H1 (cell line): Measurements from ENCODE around the gene RPTOR. TPM values are rescaled to one million over a fixed set of nuclear protein-coding genes. Genes with fewer than 3 reads are reported as not detected.

Experiments
- CEBPB ChIP-seq: IDR thresholded peaks from 2 replicates; pipeline ENCODE4 v1.6.1; 2012; ENCODE audit warnings: low read depth, low read length
- HDAC2 ChIP-seq, 2 experiments: fragments of 300-600 bp in 1 of 2; sonication (generic) in 1 of 2; IDR thresholded peaks; 2 replicates each; pipeline ENCODE4 v1.6.1; 2011 to 2012; ENCODE audit warnings: low read depth in 2 of 2, low read length in 2 of 2, mild to moderate bottlenecking in 2 of 2, moderate library complexity in 2 of 2, borderline replicate concordance in 1 of 2, inconsistent platforms in 1 of 2
- polyA plus RNA-seq, 7 experiments: library from polyadenylated mRNA; depleted of rRNA in 3 of 7; stranded (reverse) in 5 of 7; unstranded in 2 of 7; fragments of >200 nt in 5 of 7; fragments of 200-250 nt in 2 of 7; gene quantifications; 1 replicate in 5 of 7; 2 replicates in 1 of 7; 4 replicates in 1 of 7; pipeline versions ENCODE4 v1.2.1 to v1.2.3, GENCODE V29; 2011 to 2013; ENCODE audit warnings: missing spikeins in 2 of 7, mixed read lengths in 2 of 7
- total RNA-seq: library from RNA; stranded (reverse); fragmentation: NEBNext Ultra II Directional; extraction: Animal tissue kit (Norgen Biotek cat#: 25700); gene quantifications from 2 replicates; pipeline ENCODE4 v1.2.1, GENCODE V29; 2021

RPTOR gene
- total and polyA plus RNA-seq, 2 of the 8 experiments (the other 6 are each of a cell fraction or from before 2014, with no cell fraction given): 6.9 to 28.7 TPM

DNA sequence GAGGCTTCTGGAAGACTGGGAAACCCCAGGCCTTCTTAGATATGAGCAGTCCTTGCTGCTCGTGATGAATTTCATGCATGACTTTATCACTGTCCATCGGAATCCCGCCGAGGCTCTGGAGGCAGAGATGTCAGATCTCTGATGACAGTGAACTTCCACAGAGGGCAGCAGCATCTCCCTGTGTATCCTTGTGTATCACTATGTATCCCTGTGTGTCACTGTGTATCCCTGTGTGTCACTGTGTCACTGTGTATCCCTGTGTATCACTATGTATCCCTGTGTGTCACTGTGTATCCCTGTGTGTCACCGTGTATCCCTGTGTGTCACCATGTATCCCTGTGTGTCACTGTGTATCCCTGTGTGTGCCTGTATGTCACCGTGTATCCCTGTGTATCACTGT, 286.9 kb downstream of the RPTOR start (continued):
- TF ChIP-seq HDAC2 (IDR thresholded peaks at IDR 0.05; ENCODE audit: borderline replicate concordance in 1 of 2, low read depth in 2 of 2, low read length in 2 of 2): no peak
- TF ChIP-seq CEBPB: no peak
